HG03342 (cell line): ENCODE results near the gene CACNA2D3.

ENCODE experiments used
- ATAC-seq: cut with Tn5 transposase; IDR thresholded peaks from one replicate; pipeline ENCODE4 v1.9.1; 2021; ENCODE audit warnings: mild to moderate bottlenecking, moderate library complexity; ENCODE audit not compliant: unreplicated experiment

Gene CACNA2D3

DNA sequence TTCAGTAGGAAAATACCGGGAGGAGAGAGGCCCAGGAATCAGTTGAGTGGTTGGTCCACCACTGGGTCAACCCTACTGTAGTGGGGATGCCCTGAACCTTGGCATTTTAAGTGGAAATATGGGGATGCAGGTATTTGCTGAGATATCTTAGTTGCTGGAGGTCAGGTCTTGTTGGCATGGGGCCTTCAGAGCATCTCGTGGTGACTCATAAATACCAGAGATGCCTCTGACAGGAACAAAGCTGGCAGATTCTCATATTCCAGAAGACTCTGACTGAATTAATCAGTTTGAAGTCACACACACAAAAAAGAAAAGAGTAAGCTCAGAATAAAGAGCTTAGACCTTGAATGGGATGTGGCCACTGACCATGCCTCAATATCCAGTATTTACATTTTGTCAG lies 91.6 kb downstream of the CACNA2D3 start:
- ATAC-seq, result no peak

DNA sequence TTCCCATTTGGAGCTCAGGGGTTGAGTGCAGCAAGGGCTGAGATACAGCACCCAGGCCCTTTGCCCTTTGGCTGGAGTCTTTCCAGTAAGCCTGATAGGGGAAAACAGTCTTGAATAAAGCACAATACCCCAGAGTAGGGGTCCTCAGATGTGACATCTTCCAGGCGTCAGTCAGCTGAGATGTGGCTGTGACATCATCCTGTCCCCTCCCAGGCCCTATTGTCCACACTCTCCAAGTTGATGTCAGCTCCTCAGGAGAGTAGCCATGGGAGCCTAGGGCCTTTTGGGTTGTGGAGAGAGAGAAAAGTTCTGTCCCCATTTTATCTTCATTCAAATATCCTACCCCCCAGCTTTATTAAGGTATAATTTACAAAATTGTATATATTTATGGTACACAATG lies 92.5 kb downstream of the CACNA2D3 start:
- no peak for ATAC-seq

DNA sequence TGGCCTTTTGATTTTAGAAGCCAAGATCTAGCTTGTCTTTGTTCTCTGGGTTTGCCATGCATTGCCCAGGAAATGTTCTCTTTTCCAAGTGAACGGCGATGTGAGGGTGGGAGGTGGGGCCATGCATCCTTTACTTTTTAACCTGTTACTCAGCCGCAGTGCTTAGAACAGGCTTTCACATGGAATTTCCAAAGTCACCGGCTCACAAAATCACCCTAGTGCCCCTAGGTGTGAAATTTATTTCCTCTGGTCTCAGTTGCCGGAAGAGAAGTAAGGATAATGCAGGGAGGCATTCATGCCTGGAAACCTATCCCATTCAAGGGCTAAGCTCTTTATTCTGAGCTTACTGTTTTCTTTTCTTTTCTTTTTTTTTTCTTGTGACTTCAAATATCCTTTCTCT lies 93.2 kb downstream of the CACNA2D3 start:
- no peak for ATAC-seq

DNA sequence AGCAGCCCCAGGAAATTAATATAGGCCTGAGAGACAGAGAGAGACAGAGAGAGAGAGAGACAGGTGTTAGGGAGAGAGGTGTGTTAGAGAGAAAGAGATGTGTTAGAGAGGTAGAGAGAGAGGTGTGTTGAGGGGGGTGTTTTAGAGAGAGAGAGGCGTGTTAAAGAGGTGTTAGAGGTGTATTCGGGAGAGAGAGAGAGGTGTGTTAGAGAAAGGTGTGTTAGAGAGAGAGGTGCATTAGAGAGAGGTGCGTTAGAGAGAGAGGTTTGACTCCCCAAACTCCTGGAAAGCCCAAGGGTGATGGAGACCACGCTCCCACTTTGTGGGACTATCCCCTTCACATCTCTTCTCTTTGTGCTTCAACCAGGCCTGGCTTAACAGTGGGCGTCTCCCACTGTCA lies 95.5 kb downstream of the CACNA2D3 start:
- no peak for ATAC-seq

DNA sequence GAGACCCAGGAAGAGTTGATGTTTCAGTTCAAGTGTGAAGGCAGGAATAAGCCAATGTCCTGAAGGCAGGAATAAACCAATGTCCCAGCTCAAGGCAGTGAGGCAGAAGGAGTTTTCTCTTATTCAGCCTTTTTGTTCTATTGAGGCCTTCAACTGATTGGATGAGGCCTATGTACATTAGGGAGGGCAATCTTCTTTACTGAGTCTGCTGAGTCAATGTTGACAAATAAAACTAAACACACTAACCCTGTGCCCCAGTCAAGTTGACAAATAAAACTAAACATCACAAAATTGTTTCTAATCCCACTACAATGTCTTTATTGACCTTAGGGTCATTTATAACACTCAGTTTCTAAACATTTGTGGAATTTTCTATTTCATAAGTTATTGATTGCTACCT lies 100.0 kb downstream of the CACNA2D3 start:
- no peak for ATAC-seq

DNA sequence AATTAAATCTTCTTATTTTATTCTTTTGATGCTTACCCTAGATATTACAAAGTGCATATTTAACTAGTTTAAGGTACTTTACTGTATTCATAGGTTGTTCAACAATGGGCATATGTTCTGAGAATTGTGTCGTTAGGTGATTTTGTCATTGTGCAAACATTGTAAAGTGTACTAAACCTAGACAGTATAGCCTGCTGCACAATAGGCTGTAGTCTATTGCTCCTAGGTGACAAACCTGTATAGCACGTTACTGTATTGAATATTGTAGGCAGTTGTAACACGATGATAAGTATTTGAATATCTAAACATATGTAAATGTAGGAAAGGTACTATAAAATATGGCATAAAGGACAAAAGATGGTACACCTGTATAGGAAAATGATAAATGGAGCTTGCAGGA lies 100.7 kb downstream of the CACNA2D3 start:
- no peak for ATAC-seq

DNA sequence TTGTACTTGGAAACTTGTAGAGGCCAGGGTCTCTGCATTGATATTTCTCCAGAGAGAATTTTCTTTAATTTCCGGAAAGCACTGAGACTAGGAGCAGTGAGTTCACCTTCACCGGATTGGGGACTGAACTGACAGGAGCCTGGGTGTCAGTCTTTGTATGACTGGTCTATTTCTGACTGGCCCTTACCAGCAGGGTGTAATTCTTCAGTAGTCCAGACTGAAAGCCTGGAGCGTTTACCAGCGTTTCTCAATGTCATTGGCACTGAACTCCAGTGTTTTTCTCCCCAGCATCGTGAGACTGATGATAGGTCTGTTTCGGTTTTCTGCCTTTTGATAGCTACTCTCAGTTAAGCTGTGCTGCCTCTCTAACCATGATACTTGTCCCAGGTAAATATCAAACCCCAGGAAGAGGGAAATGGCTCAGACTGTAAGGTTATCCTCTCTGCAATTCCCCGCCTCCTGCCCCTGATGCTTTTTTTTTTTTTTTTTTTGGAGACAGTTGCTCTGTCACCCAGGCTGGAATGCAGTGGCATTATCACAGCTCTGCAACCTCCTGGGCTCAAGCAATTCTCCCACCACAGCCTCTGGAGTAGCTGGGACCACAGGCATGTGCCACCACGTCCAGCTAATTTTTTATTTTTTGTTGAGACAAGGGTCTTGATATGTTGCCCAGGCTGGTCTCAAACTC lies 103.6 kb downstream of the CACNA2D3 start:
- no peak for ATAC-seq

DNA sequence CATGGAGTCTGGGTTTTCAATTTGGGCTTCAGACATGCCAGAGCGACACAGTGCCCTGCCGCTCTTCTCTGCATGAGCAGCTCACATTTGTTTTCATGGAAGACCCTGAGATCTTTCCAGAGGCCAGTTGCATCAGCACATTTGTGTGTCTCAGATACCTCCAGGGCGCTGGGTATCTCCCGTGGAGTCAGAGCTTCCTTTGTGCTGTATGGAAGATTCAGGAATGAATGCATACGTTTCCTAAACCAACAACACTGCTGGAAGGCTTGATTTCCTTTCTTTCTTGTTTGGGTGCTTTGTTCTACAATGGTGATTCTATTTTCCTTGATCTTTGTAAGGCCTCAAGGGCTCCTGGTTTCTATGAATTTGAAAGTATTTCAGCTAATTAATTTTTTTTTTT lies 106.5 kb downstream of the CACNA2D3 start:
- no peak for ATAC-seq

DNA sequence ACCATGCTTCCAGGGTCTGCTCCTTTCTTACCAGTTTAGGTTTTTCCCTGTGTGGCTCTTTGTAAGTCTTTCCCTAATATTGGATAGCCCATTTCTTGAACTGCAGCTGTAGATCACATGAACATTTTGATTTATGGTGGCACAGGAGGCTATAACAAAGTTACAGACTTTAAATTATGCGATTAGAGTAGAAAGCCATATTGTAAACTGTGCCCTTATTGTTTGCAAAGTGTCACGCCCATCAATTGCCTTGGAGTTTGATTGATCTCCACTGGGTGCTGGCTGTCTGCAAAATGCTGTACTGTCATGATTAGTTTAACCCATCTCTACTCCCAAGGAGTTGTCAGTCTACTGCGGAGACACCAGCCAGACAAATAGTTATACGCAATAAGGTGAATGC lies 110.3 kb downstream of the CACNA2D3 start:
- ATAC-seq, result no peak

DNA sequence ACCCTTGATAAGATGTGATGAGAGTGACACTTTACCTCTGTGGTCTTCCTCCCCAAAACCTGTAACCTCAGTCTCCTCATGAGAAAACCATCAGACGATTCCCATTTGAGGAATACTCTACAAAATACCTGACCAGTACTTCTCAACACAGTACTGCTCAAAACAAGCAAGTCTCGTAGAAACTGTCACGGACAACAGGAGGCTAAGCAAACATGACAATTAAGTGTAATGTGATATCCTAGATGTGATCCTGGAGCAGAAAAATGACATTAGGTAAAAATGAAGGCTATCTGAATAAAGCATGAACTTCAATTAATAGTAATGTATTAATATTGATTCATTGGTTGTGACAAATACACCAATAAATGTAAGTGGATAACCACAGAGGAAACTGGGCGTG lies 113.6 kb downstream of the CACNA2D3 start:
- ATAC-seq, result no peak

DNA sequence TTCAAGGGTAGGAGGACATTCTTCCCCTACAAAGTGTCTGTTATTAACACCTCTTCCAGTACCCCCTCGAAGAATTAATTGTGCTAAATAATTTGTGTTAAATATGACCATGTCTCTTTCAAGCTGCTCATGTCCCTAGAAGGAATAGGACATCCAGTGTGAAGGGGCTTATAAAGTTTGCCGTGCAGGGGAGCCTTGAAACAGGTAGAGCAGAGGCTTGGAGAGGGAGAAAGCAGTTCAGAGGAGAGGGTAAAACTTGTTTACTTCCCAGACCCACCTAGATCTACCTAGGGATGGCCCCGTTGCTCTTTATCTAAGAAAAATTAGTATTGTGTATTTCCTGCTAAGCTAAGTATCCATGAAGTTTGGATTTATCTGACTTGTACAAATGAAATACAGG lies 114.8 kb downstream of the CACNA2D3 start:
- no peak for ATAC-seq

DNA sequence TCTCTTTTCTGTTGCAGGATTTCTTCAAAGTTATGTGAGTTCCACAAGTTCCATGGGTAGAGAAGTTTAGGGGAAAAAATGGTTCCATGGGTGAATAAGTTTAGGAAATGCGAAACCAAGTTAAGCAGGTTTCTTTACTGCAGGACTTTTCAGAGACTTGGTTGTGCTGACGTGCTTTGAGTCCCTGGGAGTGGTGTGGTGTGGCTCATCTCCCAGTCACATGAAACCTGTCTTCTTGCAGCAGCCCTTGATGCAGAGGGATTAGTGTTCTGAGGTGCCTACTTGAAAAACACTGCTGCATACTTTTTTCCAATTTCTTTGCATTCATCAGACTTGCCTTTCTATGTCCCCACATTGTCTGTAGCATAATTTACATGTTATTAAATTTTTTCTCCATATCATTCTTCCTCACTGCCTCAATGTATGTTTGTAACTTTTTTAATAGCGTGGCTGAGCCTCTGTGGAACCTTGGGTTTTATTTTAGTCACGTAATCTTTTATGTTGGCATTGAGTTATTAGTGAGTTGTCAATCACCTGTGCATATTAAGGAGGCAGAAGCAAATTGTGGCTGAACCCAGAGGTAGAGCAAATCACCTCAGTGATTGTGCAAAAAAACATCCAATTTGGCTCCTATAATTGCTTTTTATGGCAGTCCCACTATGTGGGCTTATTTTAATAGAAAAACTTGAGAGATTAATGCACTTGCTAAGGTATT lies 115.6 kb downstream of the CACNA2D3 start:
- ATAC-seq, result no peak

DNA sequence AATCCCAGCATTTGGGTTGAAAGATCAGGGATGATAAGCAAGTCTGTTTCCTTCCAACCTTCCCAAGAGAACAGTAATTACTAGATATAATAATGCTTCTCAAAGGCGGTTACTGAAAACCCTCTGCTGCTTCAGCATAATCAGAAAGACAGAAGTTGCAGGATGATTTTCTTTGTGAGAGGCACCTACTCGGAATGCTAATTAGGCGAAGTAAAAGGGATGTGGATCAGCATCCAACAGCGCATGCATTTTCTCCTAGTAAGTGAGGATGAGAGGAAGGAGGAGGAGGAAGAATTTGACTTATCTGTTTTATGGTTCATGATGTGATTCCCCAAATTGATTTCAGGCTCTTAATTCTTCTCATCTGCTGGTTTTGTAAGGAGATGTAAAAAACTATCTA lies 118.0 kb downstream of the CACNA2D3 start:
- ATAC-seq, result no peak

DNA sequence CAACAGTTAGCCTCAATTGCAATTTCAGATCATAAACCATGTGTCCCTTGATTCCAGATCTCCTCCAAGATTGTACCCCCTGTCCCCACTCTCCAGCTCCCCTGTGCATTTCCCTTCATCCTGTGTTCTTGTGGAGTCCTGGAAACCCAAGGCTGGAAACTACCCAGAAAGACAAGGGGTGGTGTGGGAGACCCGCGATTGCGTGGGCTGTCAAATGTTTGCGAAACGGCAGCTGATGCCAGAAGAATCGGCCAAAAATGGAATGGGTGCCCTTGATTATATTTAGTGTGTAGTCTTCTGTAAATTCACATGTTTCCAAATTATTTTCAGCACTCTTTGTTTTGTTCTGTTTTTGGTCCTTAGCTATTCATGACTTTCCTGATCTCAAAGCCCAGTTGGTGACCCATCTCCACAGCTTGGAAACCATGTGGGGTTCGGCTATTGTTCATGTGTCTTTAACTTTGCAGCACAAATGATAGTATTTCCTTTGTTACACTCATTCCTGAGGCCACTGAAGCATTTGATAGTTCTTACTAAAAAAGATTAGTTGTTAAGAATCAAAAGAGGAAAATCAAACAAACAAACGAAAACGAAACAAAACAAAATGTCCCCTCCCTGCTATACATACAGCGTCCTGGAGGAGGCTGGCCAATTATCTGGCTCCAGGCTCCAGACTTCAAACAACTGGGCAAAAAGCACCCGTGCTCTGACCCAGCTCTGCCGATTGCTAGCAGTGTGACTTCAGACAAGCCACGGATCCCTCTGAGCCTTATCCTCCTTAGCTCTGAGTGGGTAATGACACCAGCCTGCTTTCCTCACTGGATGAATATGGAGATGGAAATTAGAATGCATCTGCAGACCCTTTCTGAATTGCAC lies 120.9 kb downstream of the CACNA2D3 start:
- no peak for ATAC-seq

DNA sequence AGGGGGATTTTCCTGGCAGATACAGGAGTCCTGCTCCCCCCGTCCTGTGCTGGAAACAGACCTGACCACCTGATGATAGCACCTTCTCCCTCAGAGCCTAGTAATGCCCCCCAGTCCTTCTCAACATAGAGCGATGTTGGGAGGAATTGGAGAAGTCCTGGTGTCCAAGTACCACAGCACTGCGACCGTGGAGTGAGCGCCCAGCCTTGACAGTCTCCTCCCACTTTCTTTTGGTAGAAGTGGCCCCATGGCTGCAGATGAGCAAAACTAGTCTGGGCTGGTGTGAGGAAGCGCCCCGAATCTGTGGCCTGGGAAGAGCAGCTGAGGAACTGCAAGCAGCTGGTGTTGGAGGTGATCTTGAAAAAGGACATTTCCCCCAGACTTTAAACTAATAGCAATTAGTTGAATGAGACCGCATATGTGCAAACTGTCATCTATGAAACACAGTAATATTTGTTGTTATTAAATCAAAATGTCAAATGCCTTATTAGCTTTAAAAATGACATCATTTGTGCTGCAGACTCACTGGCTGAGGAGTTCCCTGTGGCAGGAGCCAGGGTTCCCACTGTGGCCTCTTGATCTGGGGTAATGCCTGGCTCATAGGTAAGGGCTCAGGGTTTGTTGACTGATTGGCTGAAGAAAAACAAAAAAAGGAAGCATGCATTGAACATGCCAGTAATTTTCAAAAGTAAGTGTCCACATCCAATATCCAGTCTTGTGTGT lies 121.8 kb downstream of the CACNA2D3 start:
- ATAC-seq, result no peak

DNA sequence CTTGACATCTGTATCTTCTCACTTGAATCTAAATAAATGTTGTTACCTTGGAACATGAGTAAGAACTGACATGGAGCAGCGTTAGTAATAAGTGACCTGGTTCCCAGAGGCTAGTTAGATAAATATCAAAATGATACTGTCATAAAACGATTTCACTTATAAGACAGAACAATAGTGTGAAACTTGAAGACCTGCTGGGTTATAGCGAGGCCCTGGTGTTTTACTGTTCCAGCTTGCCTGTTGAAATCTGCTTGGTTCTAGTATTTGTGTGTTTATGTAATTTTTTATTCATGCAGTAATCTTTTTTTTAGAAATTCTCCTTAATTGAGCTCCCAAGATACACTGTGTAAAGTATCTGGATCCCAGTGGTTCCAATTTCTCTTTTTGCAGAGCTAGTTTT lies 129.4 kb downstream of the CACNA2D3 start:
- ATAC-seq, result no peak

DNA sequence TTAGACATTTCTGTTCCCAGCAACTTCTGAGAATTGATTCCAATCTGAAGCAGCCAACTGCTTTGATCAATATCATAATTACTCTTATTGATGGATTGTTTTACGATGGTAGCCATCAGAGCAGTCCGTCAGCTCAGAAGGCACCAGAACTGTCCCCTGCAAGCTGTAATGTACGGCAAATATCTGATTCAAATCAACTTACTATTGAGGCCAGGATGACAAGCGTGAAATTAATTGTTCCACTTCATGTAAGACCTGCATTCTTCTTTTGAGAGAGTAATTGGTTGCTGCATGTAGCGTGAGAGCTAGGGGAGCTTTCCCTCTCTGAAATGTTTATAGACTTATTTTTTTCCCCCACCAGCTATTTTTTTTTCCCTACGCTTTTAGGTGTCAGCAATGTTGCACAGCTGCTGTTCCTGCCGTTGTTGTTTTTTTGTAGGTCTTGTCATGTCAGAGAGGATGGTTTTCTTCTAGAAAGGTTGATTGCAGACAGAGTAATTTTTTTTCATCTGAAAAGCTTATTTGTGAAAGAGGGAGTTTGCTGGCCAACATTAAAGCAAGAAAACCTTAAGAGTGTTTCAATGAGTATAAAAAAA lies 134.9 kb downstream of the CACNA2D3 start:
- no peak for ATAC-seq

DNA sequence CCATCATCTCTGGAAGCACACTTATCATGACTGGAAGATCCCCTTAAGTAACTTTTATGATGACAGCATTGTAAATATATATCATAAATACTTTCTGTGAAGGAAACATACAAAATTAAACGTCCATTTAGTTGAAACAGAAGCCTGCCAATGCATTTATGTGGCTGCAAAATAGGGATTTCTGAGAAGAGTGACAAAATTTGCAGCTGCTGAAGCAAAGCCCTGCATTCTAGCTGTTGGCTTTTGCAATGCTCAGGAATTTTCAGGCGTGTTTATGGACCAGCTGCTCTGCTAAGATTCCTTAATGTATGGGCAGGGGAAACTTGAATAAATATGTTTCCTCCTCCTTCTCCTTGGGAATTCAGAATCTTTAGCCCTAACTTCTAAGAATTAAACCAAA lies 137.3 kb downstream of the CACNA2D3 start:
- ATAC-seq, result no peak

DNA sequence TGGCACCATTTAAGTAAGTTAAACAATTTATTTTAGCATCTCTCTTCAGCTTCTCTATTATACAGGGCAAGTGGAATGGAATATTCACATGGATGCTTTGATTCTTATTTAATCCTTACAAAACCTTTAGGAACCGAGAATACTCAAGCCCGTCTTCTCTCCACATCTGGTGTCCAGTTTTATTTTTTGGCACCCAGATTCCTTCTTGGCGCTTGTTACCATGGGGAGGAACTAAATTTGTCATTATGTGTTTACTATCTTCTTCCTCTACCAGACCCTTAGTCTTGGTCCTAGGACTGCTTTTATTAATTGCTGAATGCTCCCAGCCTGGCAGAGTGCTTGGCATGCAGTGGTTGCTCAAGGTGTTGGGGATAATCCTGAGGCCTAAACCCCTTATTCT lies 138.8 kb downstream of the CACNA2D3 start:
- ATAC-seq, result no peak

DNA sequence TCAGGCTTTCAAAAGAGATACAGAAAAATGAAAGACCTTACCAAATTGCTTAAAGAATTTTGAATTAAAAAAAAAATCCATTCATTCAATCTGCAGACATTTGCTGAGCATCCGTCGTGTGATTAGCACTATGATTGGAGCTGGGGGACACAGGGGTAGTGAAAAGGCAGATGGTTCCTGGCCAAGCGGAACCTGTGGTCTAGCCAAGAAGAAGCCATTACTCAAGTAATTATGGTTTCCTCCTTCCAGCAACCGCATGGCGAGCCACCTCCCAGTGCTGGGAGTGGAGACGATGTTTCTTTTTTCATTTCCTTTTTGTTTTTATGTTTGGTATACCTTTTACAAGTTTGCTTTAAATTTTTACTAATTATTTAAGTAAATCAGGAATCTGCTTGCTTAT lies 140.2 kb downstream of the CACNA2D3 start:
- ATAC-seq, result no peak

DNA sequence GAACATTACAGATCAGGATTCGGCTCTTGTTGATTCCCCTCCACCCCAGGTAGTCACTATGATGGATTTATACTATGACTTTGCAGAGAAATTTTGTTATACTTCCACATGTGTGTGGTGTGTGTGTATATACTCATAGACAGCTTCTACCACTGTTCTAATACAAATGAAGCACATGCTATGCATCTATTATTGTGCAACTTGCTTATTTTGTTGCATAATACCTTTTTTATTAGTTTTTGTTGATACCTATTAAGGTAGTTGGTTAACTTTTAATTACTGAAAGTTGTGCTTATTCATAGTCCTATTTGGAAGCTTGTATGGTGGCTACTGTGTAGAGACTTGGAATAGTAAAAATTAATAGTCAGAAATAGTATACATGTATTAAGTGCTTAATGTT lies 140.6 kb downstream of the CACNA2D3 start:
- ATAC-seq, result no peak
